K562 (cell line): ENCODE measurements around the gene ANO4. TPM values are rescaled to one million over a fixed set of nuclear protein-coding genes. Genes with fewer than 3 reads are reported as not detected.

ENCODE experiments used
- ATAC-seq: fragments of 200-7000 bp; cut with Tn5 transposase; 3 replicates; pipeline ENCODE4 v1.9.1; 2020; ENCODE audit warnings: moderate library complexity
- BruUV-seq: library from RNA; stranded (reverse); fragments of 400-500 nt; replicated peaks from 2 replicates; lab custom pipeline; 2021; lab: Mats Ljungman, UMichigan
- CTCF ChIA-PET: fragments of 300-600 bp; formaldehyde crosslinking; extraction: SDS; loops from one replicate; lab custom pipeline; 2021; ENCODE audit warnings: low intra/inter-chr PET ratio; lab: Yijun Ruan, JAX
- POLR2A ChIA-PET: fragments of 300-600, 350-650 bp; sonication (Branson Sonifier 250); formaldehyde crosslinking; extraction: SDS; loops from one replicate; lab custom pipeline; 2021; ENCODE audit warnings: antibody characterized with exemption, inconsistent platforms; lab: Yijun Ruan, JAX
- DNase-seq, 4 experiments: peaks; one replicate each; pipeline versions ENCODE4 v3.0.0 to v3.0.0-alpha.2; 2011 to 2018; ENCODE audit warnings: low spot score in 3 of 4, mixed read lengths in 3 of 4; ENCODE audit errors: extremely low read depth in 1 of 4
- FAIRE-seq: peaks from 2 replicates; lab custom pipeline; 2011; peaks lifted over from hg19 to GRCh38; lab: Jason Lieb, UNC
- H2AFZ ChIP-seq: 2 replicates; pipeline ENCODE4 v1.6.0; 2011; ENCODE audit warnings: low read depth, low read length, control low read depth, inconsistent platforms
- H3K27ac ChIP-seq: fragments of 200-600 bp; 3 replicates; pipeline ENCODE4 v1.8.0; 2011; ENCODE audit warnings: low read depth, mild to moderate bottlenecking, control low read depth, inconsistent platforms, low read length, moderate library complexity, mixed read lengths; ENCODE audit errors: extremely low read depth
- H3K27me3 ChIP-seq, 2 experiments: fragments of 300-600 bp in 1 of 2; 2 replicates in 1 of 2; 3 replicates in 1 of 2; pipeline versions ENCODE4 v1.6.0 to v1.8.0; 2011; ENCODE audit warnings: inconsistent platforms in 2 of 2, low read length in 2 of 2, mild to moderate bottlenecking in 1 of 2, mixed read lengths in 1 of 2, moderate library complexity in 1 of 2; ENCODE audit not compliant: control insufficient read depth in 2 of 2, insufficient read depth in 2 of 2
- H3K36me3 ChIP-seq: fragments of 300-600 bp; 3 replicates; pipeline ENCODE4 v1.8.0; 2011; ENCODE audit warnings: mild to moderate bottlenecking, low read length, inconsistent platforms; ENCODE audit not compliant: control insufficient read depth, insufficient read depth
- H3K4me1 ChIP-seq, 2 experiments: fragments of 200-600 bp in 1 of 2; replicated peaks in 1 of 2; 2 replicates in 1 of 2; 3 replicates in 1 of 2; pipeline versions ENCODE4 v1.5.1 to v1.8.0; 2011; ENCODE audit warnings: inconsistent platforms in 2 of 2, low read length in 2 of 2, mild to moderate bottlenecking in 1 of 2, mixed read lengths in 1 of 2, moderate library complexity in 1 of 2; ENCODE audit not compliant: control insufficient read depth in 2 of 2, insufficient read depth in 2 of 2
- H3K4me2 ChIP-seq: 2 replicates; pipeline ENCODE4 v1.6.1; 2011; ENCODE audit warnings: low read length, control low read depth, inconsistent platforms, mixed read lengths; ENCODE audit not compliant: insufficient read depth
- H3K4me3 ChIP-seq: fragments of 200-600 bp; sonication (generic), shearing (Covaris generic); 2 replicates; pipeline ENCODE4 v1.5.1; 2016; ENCODE audit warnings: control low read depth, inconsistent platforms
- H3K79me2 ChIP-seq: fragments of 200-600 bp; 3 replicates; pipeline ENCODE4 v1.8.0; 2011; ENCODE audit warnings: low read length, inconsistent platforms; ENCODE audit not compliant: control insufficient read depth, insufficient read depth
- H3K9ac ChIP-seq, 2 experiments: 2 replicates each; pipeline versions ENCODE4 v1.6.0 to v1.6.1; 2011; ENCODE audit warnings: low read depth in 2 of 2, low read length in 2 of 2, control low read depth in 1 of 2, inconsistent platforms in 1 of 2, mild to moderate bottlenecking in 1 of 2, mixed read lengths in 1 of 2; ENCODE audit not compliant: insufficient read depth in 1 of 2
- H3K9me1 ChIP-seq: one replicate; pipeline ENCODE4 v1.6.0; 2011; ENCODE audit warnings: inconsistent platforms, mild to moderate bottlenecking, low read length, moderate library complexity; ENCODE audit not compliant: control insufficient read depth, insufficient read depth
- H3K9me3 ChIP-seq: replicated peaks from 2 replicates; pipeline ENCODE4 v1.5.1; 2011; ENCODE audit warnings: low read depth, low read length, inconsistent platforms; ENCODE audit not compliant: control insufficient read depth, insufficient read depth
- H4K20me1 ChIP-seq: replicated peaks from 2 replicates; pipeline ENCODE4 v1.6.1; 2011; ENCODE audit warnings: low read length, inconsistent platforms, mixed read lengths; ENCODE audit not compliant: control insufficient read depth, insufficient read depth
- EGR1 ChIP-seq: fragments of 450-650 bp; conservative IDR thresholded peaks from 2 replicates; pipeline ENCODE4 v1.6.1; 2017; ENCODE audit warnings: mild to moderate bottlenecking
- HMG20A ChIP-seq: fragments of 450-650 bp; formaldehyde crosslinking; conservative IDR thresholded peaks from 2 replicates; pipeline ENCODE4 v1.4.0; 2020; ENCODE audit warnings: mild to moderate bottlenecking, mixed read lengths
- IRF1 ChIP-seq: sonication (generic); formaldehyde crosslinking; IDR thresholded peaks from 2 replicates; pipeline ENCODE4 v1.8.0; 2022; ENCODE audit warnings: missing genetic modification reagents, mild to moderate bottlenecking, borderline replicate concordance
- MNT ChIP-seq, 2 experiments: fragments of 450-650 bp; conservative IDR thresholded peaks; 2 replicates each; pipeline ENCODE4 v1.6.1; 2017; ENCODE audit warnings: mild to moderate bottlenecking in 2 of 2, moderate library complexity in 2 of 2
- WGBS: fragments of 100-300 bp; shearing (Covaris generic); methylation state at CpG from one replicate; pipeline ENCODE4 v1.1.6; 2016; ENCODE audit warnings: low coverage, mixed read lengths; ENCODE audit not compliant: insufficient coverage; ENCODE audit errors: missing lambda C conversion rate; 5-methylcytosine and 5-hydroxymethylcytosine counted together
- in situ Hi-C: fragments of 300-500 bp; cut with MboI; formaldehyde crosslinking; loops from 4 replicates; pipeline ENCODE4 v1.15.0; 2018; ENCODE audit warnings: inconsistent platforms, mixed read lengths
- intact Hi-C: fragments of 100-400 bp; cut with micrococcal nuclease; formaldehyde crosslinking; loops from 2 replicates; pipeline ENCODE4 v1.14.2; 2022
- polyA plus RNA-seq, 8 experiments: library from polyadenylated mRNA; depleted of rRNA in 4 of 8; stranded (reverse) in 5 of 8; unstranded in 3 of 8; fragments of >200 nt; fragmentation: Nextera tagmentation in 2 of 8; fragmentation: Illumina TruSeq in 1 of 8; extraction: Ambion mirVana in 2 of 8; extraction: Trizol in 1 of 8; gene quantifications; 2 replicates each; pipeline versions ENCODE4 v1.2.1 to v1.2.3, GENCODE V29; 2011 to 2014; ENCODE audit warnings: inconsistent platforms in 1 of 8, missing spikeins in 1 of 8
- total RNA-seq, 7 experiments: library from RNA; depleted of rRNA in 6 of 7; stranded (reverse); fragments of >200 nt in 6 of 7; fragmentation: Illumina TruSeq in 2 of 7; extraction: Trizol in 2 of 7; gene quantifications; 2 replicates each; pipeline versions ENCODE4 v1.2.1 to v1.2.3, GENCODE V29; 2011 to 2021; ENCODE audit warnings: low replicate concordance in 1 of 7

Gene ANO4
- total and polyA plus RNA-seq, 9 of the 15 experiments (the other 6 are each of a cell fraction or from before 2014, with no cell fraction given): not detected

- Histone ChIP-seq H3K4me1 (no peaks in the 10 kb centered on the region), H3K27me3 (no peaks in the 10 kb centered on the region), H3K79me2 (no peaks in the 10 kb centered on the region), H3K36me3 (no peaks in the 10 kb centered on the region), H3K4me3 (no peak overlapping the region), H3K4me2 (no peak overlapping the region), H3K9ac (no peak overlapping the region), H3K27ac (no peak overlapping the region), H4K20me1 (no peaks in the 10 kb centered on the region), H3K9me1 (no peaks in the 10 kb centered on the region), H2AFZ (no peak overlapping the region), H3K9me3 (no peaks in the 10 kb centered on the region)
- ChIA-PET CTCF (interaction anchor here (0.5 kb wide), 1 partner anchor 886 kb away, joined by 4 read pairs; no protein-coding TSS in a partner anchor), POLR2A (no interaction called here)
- FAIRE-seq (no peak), ATAC-seq (no peak), DNase-seq (no peak)
- TF ChIP-seq IRF1 (CRISPR knock-in tag) (no peak), HMG20A (CRISPR knock-in tag) (no peak), MNT (conservative IDR thresholded peaks at IDR 0.05) (no peak), EGR1 (no peak)
- in situ Hi-C loops: no loop called here
- 4% methylated on average over 2 of the region's 2 CpGs for WGBS
- BruUV-seq: no TSS peak
- intact Hi-C loops: no loop called here
Measured at GRCh38 chr12:101117842-101118241, 323.3 kb downstream of the ANO4 start.
